H1 (cell line): Measurements from ENCODE around the gene IFT43.

Source experiments
- ATF2 ChIP-seq: IDR thresholded peaks from 2 replicates; pipeline ENCODE4 v1.6.1; 2012; ENCODE audit warnings: low read length, inconsistent platforms
- BCL11A ChIP-seq, 2 experiments: IDR thresholded peaks; one replicate each; pipeline ENCODE4 v1.6.1; 2011; ENCODE audit warnings: low read depth in 2 of 2, low read length in 2 of 2, mild to moderate bottlenecking in 2 of 2
- CHD1 ChIP-seq: IDR thresholded peaks from 2 replicates; pipeline ENCODE4 v1.6.1; 2012; ENCODE audit warnings: low read depth, low read length, improper control_type of control experiment
- CHD2 ChIP-seq: IDR thresholded peaks from 2 replicates; pipeline ENCODE4 v1.6.1; 2012; ENCODE audit warnings: low read length, improper control_type of control experiment
- EZH2 ChIP-seq: fragments of 200-600 bp; sonication (generic); IDR thresholded peaks from 2 replicates; pipeline ENCODE4 v1.7.1; 2012; ENCODE audit warnings: low read depth, mild to moderate bottlenecking, moderate library complexity, low read length, inconsistent platforms; ENCODE audit not compliant: severe bottlenecking
- FOSL1 ChIP-seq: IDR thresholded peaks from 2 replicates; pipeline ENCODE4 v1.6.1; 2011; ENCODE audit warnings: mild to moderate bottlenecking, low read depth, low read length, moderate library complexity; ENCODE audit not compliant: insufficient read depth
- KDM5A ChIP-seq: fragments of 200-600 bp; IDR thresholded peaks from 2 replicates; pipeline ENCODE4 v1.7.1; 2012; ENCODE audit warnings: mild to moderate bottlenecking, low read length, inconsistent platforms, mixed read lengths
- POLR2A ChIP-seq, 2 experiments: IDR thresholded peaks; 1 replicate in 1 of 2; 2 replicates in 1 of 2; pipeline ENCODE4 v1.6.1; 2011; ENCODE audit warnings: low read depth in 2 of 2, low read length in 2 of 2, mild to moderate bottlenecking in 2 of 2; ENCODE audit errors: control extremely low read depth in 1 of 2
- RAD21 ChIP-seq, 2 experiments: IDR thresholded peaks in 1 of 2; conservative IDR thresholded peaks in 1 of 2; 2 replicates each; pipeline ENCODE4 v1.6.1; 2011; ENCODE audit warnings: low read depth in 2 of 2, low read length in 2 of 2, improper control_type of control experiment in 1 of 2, inconsistent platforms in 1 of 2, mild to moderate bottlenecking in 1 of 2, moderate library complexity in 1 of 2
- RFX5 ChIP-seq: IDR thresholded peaks from 2 replicates; pipeline ENCODE4 v1.6.1; 2011; ENCODE audit warnings: low read depth, low read length, improper control_type of control experiment, borderline replicate concordance
- RNF2 ChIP-seq: fragments of 200-900, 300-1000 bp; sonication (generic); IDR thresholded peaks from 2 replicates; pipeline ENCODE4 v1.7.1; 2016; ENCODE audit warnings: borderline replicate concordance, low read depth, mild to moderate bottlenecking, antibody characterized with exemption, low read length; ENCODE audit not compliant: poor library complexity, severe bottlenecking; ENCODE audit errors: missing control alignments
- SIN3A ChIP-seq, 2 experiments: IDR thresholded peaks in 1 of 2; conservative IDR thresholded peaks in 1 of 2; 2 replicates each; pipeline ENCODE4 v1.6.1; 2011 to 2012; ENCODE audit warnings: low read length in 2 of 2, improper control_type of control experiment in 1 of 2, low read depth in 1 of 2, mild to moderate bottlenecking in 1 of 2
- SP1 ChIP-seq: IDR thresholded peaks from 2 replicates; pipeline ENCODE4 v1.6.1; 2011; ENCODE audit warnings: low read depth, low read length
- TF ChIP-seq, protein P1 (sequence below), 3 experiments: IDR thresholded peaks; 1 replicate in 2 of 3; 2 replicates in 1 of 3; pipeline versions ENCODE4 v1.5.1 to v1.6.1; 2011; ENCODE audit warnings: low read length in 3 of 3, mild to moderate bottlenecking in 3 of 3, inconsistent platforms in 2 of 3, low read depth in 1 of 3, moderate library complexity in 1 of 3; ENCODE audit not compliant: insufficient read depth in 1 of 3; ENCODE audit errors: control extremely low read depth in 1 of 3

DNA sequence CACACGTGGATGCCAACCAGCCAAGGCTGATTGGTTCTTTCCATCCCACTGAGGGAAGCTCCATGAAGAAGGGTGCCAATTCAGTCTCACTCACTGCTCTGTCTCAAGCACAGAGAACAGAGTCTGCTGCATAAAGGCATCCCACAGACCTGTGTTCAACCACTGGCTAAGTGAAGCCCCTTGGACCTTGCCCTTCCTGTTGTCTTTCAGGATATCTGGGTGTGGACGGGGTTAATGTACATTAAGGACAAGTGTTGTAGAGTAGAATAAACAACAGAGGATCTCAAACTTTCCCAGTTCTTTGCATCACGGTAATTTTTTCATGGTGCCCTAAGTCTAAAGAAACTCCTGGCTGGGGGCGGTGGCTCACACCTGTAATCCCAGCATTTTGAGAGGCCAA, 133.0 kb downstream of the IFT43 start:
- TF ChIP-seq SIN3A (conservative IDR thresholded peaks at IDR 0.05 in 1 of 2, IDR thresholded peaks at IDR 0.05 in 1 of 2; ENCODE audit: low read depth in 1 of 2, low read length in 2 of 2) = no peak
- TF ChIP-seq, protein P1, sequence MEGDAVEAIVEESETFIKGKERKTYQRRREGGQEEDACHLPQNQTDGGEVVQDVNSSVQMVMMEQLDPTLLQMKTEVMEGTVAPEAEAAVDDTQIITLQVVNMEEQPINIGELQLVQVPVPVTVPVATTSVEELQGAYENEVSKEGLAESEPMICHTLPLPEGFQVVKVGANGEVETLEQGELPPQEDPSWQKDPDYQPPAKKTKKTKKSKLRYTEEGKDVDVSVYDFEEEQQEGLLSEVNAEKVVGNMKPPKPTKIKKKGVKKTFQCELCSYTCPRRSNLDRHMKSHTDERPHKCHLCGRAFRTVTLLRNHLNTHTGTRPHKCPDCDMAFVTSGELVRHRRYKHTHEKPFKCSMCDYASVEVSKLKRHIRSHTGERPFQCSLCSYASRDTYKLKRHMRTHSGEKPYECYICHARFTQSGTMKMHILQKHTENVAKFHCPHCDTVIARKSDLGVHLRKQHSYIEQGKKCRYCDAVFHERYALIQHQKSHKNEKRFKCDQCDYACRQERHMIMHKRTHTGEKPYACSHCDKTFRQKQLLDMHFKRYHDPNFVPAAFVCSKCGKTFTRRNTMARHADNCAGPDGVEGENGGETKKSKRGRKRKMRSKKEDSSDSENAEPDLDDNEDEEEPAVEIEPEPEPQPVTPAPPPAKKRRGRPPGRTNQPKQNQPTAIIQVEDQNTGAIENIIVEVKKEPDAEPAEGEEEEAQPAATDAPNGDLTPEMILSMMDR (IDR thresholded peaks at IDR 0.05; ENCODE audit: control extremely low read depth in 1 of 3, insufficient read depth in 1 of 3, low read depth in 1 of 3, low read length in 3 of 3) = no peak
- no peak for TF ChIP-seq CHD1
- TF ChIP-seq POLR2A (IDR thresholded peaks at IDR 0.05; ENCODE audit: control extremely low read depth in 1 of 2, low read depth in 2 of 2, low read length in 2 of 2) = no peak
- no peak for TF ChIP-seq RNF2
- TF ChIP-seq EZH2 = no peak
- no peak for TF ChIP-seq SP1
- TF ChIP-seq ATF2 = no peak
- no peak for TF ChIP-seq FOSL1
- TF ChIP-seq RFX5 = no peak
- no peak for TF ChIP-seq KDM5A
- TF ChIP-seq BCL11A (IDR thresholded peaks at IDR 0.05; ENCODE audit: low read depth in 2 of 2, low read length in 2 of 2) = no peak
- TF ChIP-seq RAD21 (IDR thresholded peaks at IDR 0.05 in 1 of 2, conservative IDR thresholded peaks at IDR 0.05 in 1 of 2; ENCODE audit: low read depth in 2 of 2, low read length in 2 of 2) = no peak
- TF ChIP-seq CHD2 = no peak
